BJ (cell line): ENCODE results near the gene CETN1. TPM values are rescaled to one million over a fixed set of nuclear protein-coding genes. Genes with fewer than 3 reads are reported as not detected.

ENCODE experiments used
- CTCF ChIA-PET: fragments of 350-600 bp; formaldehyde crosslinking; extraction: SDS; loops from one replicate; lab custom pipeline; 2021; ENCODE audit warnings: antibody characterized with exemption, inconsistent platforms; lab: Yijun Ruan, JAX
- POLR2A ChIA-PET: fragments of 300-600 bp; sonication (Branson Sonifier 250); formaldehyde crosslinking; extraction: SDS; loops from one replicate; lab custom pipeline; 2021; ENCODE audit warnings: antibody characterized with exemption; lab: Charles Lee
- DNase-seq: peaks from one replicate; pipeline ENCODE4 v3.0.0-alpha.2; 2011; ENCODE audit warnings: low read depth
- H3K27me3 ChIP-seq: 2 replicates; pipeline ENCODE4 v1.6.0; 2011; ENCODE audit warnings: low read length; ENCODE audit not compliant: control insufficient read depth, insufficient read depth
- H3K36me3 ChIP-seq: 2 replicates; pipeline ENCODE4 v1.5.1; 2011; ENCODE audit warnings: low read length; ENCODE audit not compliant: control insufficient read depth, insufficient read depth
- H3K4me3 ChIP-seq: 2 replicates; pipeline ENCODE4 v1.5.1; 2011; ENCODE audit warnings: low read depth, mild to moderate bottlenecking, control low read depth, low read length
- CTCF ChIP-seq: IDR thresholded peaks from 2 replicates; pipeline ENCODE4 v1.5.1; 2011; ENCODE audit warnings: low read depth, mild to moderate bottlenecking, control low read depth, inconsistent platforms, low read length, moderate library complexity; ENCODE audit not compliant: insufficient read depth
- polyA plus RNA-seq: library from polyadenylated mRNA; depleted of rRNA; stranded (reverse); fragments of >200 nt; gene quantifications from 2 replicates; pipeline ENCODE4 v1.2.3, GENCODE V29; 2011

The CETN1 gene
- polyA plus RNA-seq, 1 experiment, result not detected

GRCh38 chr18:574865-575645 is 5.1 kb upstream of the CETN1 start:
- CTCF ChIA-PET, result no interaction called here

GRCh38 chr18:576924-577323 is 3.3 kb upstream of the CETN1 start:
- ChIA-PET POLR2A (no interaction called here), CTCF (interaction anchor here (1.2 to 1.3 kb wide), 2 partner anchors 15 to 16 kb away, joined by 4 read pairs; no protein-coding TSS in a partner anchor)
- peaks cover 9% of the 10 kb centered on the region for H3K27me3 ChIP-seq
- no peak for DNase-seq
- H3K36me3 ChIP-seq, result no peaks in the 10 kb centered on the region
- H3K4me3 ChIP-seq, result no peak overlapping the region
- no peak for TF ChIP-seq CTCF

More at GRCh38 chr18:574865-575645, 5.1 kb upstream of the CETN1 start:
- Histone ChIP-seq H3K27me3 (peaks cover 9% of the 10 kb centered on the region), H3K36me3 (no peaks in the 10 kb centered on the region), H3K4me3 (no peak overlapping the region)
- no peak for TF ChIP-seq CTCF
- no peak for DNase-seq
- POLR2A ChIA-PET, result no interaction called here

- DNase-seq, result no peak
- Histone ChIP-seq H3K36me3 (no peaks in the 10 kb centered on the region), H3K4me3 (no peak overlapping the region), H3K27me3 (peaks cover 12% of the 10 kb centered on the region)
- ChIA-PET POLR2A (interaction anchor here (0.5 kb wide), 1 partner anchor 123 kb away, joined by 10 read pairs; no protein-coding TSS in a partner anchor), CTCF (interaction anchor here (0.7 to 1.3 kb wide), 3 partner anchors 15 to 21 kb away, joined by 3 to 4 read pairs (median 4); no protein-coding TSS in a partner anchor)
- TF ChIP-seq CTCF, result no peak
Observed at GRCh38 chr18:577643-578375, 2.4 kb upstream of the CETN1 start.

- ChIA-PET POLR2A (no interaction called here), CTCF (interaction anchor here (2.7 kb wide), 1 partner anchor 8 kb away, joined by 11 read pairs; no protein-coding TSS in a partner anchor)
- Histone ChIP-seq H3K36me3 (no peaks in the 10 kb centered on the region), H3K27me3 (peaks cover 9% of the 10 kb centered on the region), H3K4me3 (no peak overlapping the region)
- no peak for TF ChIP-seq CTCF
- no peak for DNase-seq
Observed at GRCh38 chr18:579238-579637, 942 bp upstream of the CETN1 start.

GRCh38 chr18:581096-581495 is 916 bp downstream of the CETN1 start:
- no peak for DNase-seq
- ChIA-PET POLR2A (no interaction called here), CTCF (interaction anchor here (0.7 to 2.7 kb wide), 3 partner anchors 10 to 233 kb away, joined by 3 to 11 read pairs (median 5); no protein-coding TSS in a partner anchor)
- Histone ChIP-seq H3K36me3 (no peaks in the 10 kb centered on the region), H3K4me3 (no peak overlapping the region), H3K27me3 (peaks cover 5% of the 10 kb centered on the region; the same call in 1 of the 2 replicates)
- no peak for TF ChIP-seq CTCF
